HL-60 (cell line): Measurements from ENCODE around the gene OPN1SW.

Source experiments
- CTCF ChIP-seq: IDR thresholded peaks from one replicate; pipeline ENCODE4 v1.5.1; 2011; ENCODE audit warnings: low read length, control low read depth, inconsistent platforms; ENCODE audit not compliant: insufficient read depth
- POLR2AphosphoS5 ChIP-seq: IDR thresholded peaks from 2 replicates; pipeline ENCODE4 v1.6.1; 2012; ENCODE audit warnings: low read depth

GRCh38 chr7:128755819-128756476 lies 19.6 kb downstream of the OPN1SW start:
- no peak for TF ChIP-seq CTCF
- TF ChIP-seq POLR2AphosphoS5, result no peak
